ENCODE data around the gene TPM3.

The TPM3 gene

DNA sequence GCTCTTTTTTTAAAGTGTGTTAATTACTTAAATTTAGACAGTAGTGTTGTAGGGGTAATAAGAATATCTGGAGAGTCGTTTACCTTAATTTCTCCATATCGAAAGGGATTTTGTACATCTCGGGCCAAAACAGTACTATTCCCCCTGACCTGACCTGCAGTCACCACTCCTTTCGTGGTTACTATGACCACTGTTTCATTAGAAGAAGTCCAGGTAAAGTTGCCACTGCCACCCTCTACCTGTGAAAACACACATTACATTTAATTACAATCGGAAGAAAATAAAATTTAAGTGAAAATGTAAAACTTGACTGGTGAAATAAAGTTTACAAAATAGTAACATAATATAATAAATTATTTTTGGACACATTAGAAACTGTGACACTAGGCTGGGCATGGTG is 74.3 kb downstream of the TPM3 start:
- H3K4me3 ChIP-seq (ENCODE audit: low read depth, low read length) = no peak overlapping the region
- no peak for DNase-seq (ENCODE audit: low read depth)
- TF ChIP-seq CTCF (IDR thresholded peaks at IDR 0.05; ENCODE audit: low read depth, low read length, missing control alignments) = no peak

- TF ChIP-seq CTCF (IDR thresholded peaks at IDR 0.05; ENCODE audit: low read depth, low read length, missing control alignments) = no peak
- DNase-seq (ENCODE audit: low read depth) = no peak
- H3K4me3 ChIP-seq (ENCODE audit: low read depth, low read length) = no peak overlapping the region
These were observed 76.7 kb downstream of the TPM3 start for GRCh38 chr1:154115180-154115579.
